NCI-H1092 treated with DMSO at 0.1 percent for 48 hours (cell line): ENCODE measurements around the gene IL2RA.

Experiments
- DNase-seq: peaks from one replicate; lab custom pipeline; 2025; lab: John Stamatoyannopoulos, UW

IL2RA gene

GRCh38 chr10:6038071-6038631 lies 24.0 kb downstream of the IL2RA start:
- DNase-seq: no peak

GRCh38 chr10:6037422-6037821 lies 24.7 kb downstream of the IL2RA start:
- no peak for DNase-seq

- no peak for DNase-seq
These were observed 25.3 kb downstream of the IL2RA start for GRCh38 chr10:6036861-6037321.

GRCh38 chr10:6035931-6036575 lies 26.1 kb downstream of the IL2RA start:
- no peak for DNase-seq

- DNase-seq: no peak
These were observed 26.9 kb downstream of the IL2RA start for GRCh38 chr10:6035101-6035834.

GRCh38 chr10:6034371-6034770 lies 27.8 kb downstream of the IL2RA start:
- DNase-seq: no peak

GRCh38 chr10:6033954-6034353 lies 28.2 kb downstream of the IL2RA start:
- no peak for DNase-seq

- DNase-seq: no peak
These were observed 31.2 kb downstream of the IL2RA start for GRCh38 chr10:6030940-6031339.

GRCh38 chr10:6030217-6030616 lies 31.9 kb downstream of the IL2RA start:
- DNase-seq: no peak

- DNase-seq: no peak
These were observed 34.2 kb downstream of the IL2RA start for GRCh38 chr10:6027929-6028328.

- no peak for DNase-seq
These were observed 36.4 kb downstream of the IL2RA start for GRCh38 chr10:6025683-6026255.

GRCh38 chr10:6024334-6024682 lies 37.9 kb downstream of the IL2RA start:
- DNase-seq: no peak

- DNase-seq: no peak
These were observed 38.4 kb downstream of the IL2RA start for GRCh38 chr10:6023661-6024333.

- DNase-seq: no peak
These were observed 39.5 kb downstream of the IL2RA start for GRCh38 chr10:6022660-6023059.

- DNase-seq: no peak
These were observed 41.3 kb downstream of the IL2RA start for GRCh38 chr10:6020826-6021225.

- no peak for DNase-seq
These were observed 42.4 kb downstream of the IL2RA start for GRCh38 chr10:6019796-6020195.

GRCh38 chr10:6019010-6019782 lies 43.0 kb downstream of the IL2RA start:
- DNase-seq: no peak

- DNase-seq: no peak
These were observed 43.7 kb downstream of the IL2RA start for GRCh38 chr10:6018422-6018821.

- no peak for DNase-seq
These were observed 44.3 kb downstream of the IL2RA start for GRCh38 chr10:6017781-6018354.

GRCh38 chr10:6014241-6014761 lies 47.9 kb downstream of the IL2RA start:
- no peak for DNase-seq
